ENCODE measurements around the gene TIMM50.
A peak's percentile ranks its signal among the peaks of the same experiment; 100 is the strongest.

The TIMM50 gene

GRCh38 chr19:39502640-39503417 is 22.2 kb downstream of the TIMM50 start:
- DNase-seq = peak; percentile 66

DNA sequence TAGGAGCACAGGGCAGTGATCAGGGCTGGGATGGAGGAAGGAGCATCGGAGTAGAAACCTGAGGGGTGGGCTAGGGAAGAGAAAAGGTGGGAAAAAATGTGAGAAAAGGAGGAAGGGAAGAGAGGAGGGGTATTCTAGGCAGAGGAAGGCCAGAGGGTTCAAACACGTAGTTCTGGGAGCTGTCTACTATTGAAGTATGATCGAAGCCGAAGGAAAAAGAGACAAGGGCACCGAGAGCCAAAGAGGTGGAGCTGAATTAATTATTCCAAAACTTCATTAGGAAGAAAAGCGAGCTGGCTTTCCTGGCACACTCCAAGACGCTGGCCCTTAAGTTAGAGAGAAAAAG is 25.9 kb downstream of the TIMM50 start:
- no peak for DNase-seq

- DNase-seq = peak; percentile 71
These were observed 26.5 kb downstream of the TIMM50 start for GRCh38 chr19:39506944-39507714.

DNA sequence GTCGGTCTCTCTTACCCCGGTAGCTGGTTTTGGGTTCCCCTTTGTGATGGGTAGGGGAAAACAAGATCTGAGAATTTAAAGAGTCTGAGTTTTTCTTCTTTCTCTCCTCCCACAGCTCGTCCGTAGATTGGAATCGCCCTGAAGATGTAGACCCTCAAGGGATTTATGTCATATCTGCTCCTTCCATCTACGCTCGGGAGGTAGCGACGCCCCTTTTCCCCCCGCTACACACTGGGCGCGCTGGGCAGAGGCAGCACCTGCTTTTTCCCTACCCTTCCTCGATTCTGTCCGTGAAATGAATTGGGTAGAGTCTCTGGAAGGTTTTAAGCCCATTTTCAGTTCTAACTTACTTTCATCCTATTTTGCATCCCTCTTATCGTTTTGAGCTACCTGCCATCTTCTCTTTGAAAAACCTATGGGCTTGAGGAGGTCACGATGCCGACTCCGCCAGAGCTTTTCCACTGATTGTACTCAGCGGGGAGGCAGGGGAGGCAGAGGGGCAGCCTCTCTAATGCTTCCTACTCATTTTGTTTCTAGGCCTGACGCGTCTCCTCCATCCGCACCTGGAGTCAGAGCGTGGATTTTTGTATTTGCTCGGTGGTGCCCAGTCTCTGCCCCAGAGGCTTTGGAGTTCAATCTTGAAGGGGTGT is 27.2 kb downstream of the TIMM50 start:
- DNase-seq = no peak

DNA sequence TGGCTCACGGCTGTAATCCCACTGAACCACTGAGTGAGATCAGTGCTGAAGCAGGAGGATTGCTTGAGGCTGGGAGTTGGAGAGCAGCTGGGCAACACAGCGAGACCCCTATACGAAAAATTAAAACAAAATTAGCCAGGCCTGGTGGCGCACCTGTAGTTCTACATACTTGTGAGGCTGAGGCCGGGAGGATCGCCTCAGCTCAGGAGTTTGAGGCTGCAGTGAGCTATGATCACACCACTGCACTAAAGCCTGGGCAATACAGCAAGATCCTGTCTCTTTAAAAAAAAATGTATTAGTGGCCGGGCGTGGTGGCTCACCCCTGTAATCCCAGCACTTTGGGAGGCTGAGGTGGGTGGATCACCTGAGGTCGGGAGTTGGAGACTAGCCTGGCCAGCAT is 28.0 kb downstream of the TIMM50 start:
- DNase-seq = no peak

GRCh38 chr19:39509233-39509632 is 28.6 kb downstream of the TIMM50 start:
- no peak for DNase-seq

DNA sequence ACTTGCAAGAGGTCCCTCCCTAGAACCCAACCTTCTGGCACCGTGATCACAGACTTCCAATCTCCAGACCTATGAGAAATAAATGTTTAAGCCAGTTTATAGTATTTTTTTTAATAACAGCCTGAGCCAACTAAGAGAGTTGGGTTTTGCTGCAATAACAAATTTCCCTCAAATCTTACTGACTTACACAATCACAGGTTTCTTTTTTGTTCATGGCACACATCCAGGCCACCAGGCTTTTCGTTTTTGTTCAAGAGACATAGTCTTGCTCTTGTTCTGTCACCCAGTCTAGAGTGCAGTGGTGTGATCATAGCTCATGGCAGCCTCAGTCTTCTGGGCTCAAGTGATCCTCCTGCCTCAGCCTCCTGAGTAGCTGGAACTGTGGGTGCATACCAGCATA is 32.4 kb downstream of the TIMM50 start:
- no peak for DNase-seq

DNA sequence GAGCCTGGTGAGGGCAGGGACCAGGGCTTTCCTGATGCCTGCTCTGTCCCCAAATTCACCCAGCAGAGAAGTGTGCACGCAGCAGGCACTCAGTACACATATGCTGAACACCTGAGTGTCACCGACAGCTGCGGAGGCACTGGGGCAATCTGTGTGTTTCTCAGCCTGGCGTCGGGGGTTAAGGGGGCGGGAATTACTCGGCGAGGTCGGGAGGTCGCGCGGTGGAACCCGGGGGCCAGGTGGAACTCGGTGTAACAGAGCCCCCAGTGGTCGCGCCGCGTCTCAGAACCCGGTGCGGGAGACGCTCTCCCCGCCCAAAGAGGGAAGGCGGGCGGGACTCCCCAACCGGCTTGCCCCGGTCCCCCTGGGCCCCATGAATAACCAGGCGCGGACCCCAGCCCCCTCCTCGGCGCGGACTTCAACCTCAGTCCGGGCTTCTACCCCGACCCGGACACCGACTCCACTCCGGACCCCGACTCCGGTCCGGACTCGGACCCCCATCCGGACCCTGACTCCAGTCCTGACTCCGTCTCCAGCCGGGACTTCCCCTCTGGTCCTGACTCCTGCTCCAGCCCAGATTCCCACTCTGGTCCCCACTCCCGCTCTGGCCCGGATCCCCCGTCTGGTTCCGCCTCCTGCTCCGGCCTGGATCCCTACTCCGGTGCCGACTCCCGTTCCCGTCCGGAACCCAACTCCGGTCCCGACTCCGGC is 34.4 kb downstream of the TIMM50 start, which contains the start of gene SELENOV:
Gene SELENOV, plus strand, starts transcription at position 300 of the 711 bp plus-strand sequence. Its CDS starts 74 bp downstream, at position 374.
- DNase-seq = no peak

- DNase-seq = no peak
These were observed 35.0 kb downstream of the TIMM50 start for GRCh38 chr19:39515551-39516191.

GRCh38 chr19:39516270-39516669 is 35.6 kb downstream of the TIMM50 start:
- DNase-seq = no peak

GRCh38 chr19:39517432-39517831 is 36.8 kb downstream of the TIMM50 start:
- DNase-seq = no peak

- DNase-seq = no peak
These were observed 37.8 kb downstream of the TIMM50 start for GRCh38 chr19:39518458-39518857.

GRCh38 chr19:39518975-39519374 is 38.3 kb downstream of the TIMM50 start:
- DNase-seq = no peak

GRCh38 chr19:39520541-39521484 is 40.2 kb downstream of the TIMM50 start:
- no peak for DNase-seq

- no peak for DNase-seq
These were observed 43.9 kb downstream of the TIMM50 start for GRCh38 chr19:39524495-39524894.

DNA sequence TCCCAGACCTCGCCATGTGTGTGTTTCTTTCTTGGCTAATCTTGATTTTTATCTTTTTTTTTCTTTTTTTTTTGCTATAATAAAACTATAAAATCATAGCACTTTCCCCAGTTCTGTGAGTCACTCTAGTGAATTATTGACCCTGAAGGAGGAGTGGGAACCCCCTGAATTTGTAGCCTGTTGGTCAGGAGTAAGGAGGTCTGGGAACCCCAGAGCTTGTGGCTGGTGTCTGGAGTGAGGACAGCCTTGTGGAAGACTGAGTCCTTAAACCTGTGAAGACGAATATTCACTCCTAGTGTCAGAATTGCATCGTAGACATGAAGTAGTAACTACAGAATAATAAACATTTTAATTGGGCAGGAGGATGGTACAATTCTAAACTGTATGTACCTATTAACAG is 44.6 kb downstream of the TIMM50 start:
- DNase-seq = no peak

GRCh38 chr19:39531834-39532232 is 51.2 kb downstream of the TIMM50 start:
- DNase-seq = no peak

DNA sequence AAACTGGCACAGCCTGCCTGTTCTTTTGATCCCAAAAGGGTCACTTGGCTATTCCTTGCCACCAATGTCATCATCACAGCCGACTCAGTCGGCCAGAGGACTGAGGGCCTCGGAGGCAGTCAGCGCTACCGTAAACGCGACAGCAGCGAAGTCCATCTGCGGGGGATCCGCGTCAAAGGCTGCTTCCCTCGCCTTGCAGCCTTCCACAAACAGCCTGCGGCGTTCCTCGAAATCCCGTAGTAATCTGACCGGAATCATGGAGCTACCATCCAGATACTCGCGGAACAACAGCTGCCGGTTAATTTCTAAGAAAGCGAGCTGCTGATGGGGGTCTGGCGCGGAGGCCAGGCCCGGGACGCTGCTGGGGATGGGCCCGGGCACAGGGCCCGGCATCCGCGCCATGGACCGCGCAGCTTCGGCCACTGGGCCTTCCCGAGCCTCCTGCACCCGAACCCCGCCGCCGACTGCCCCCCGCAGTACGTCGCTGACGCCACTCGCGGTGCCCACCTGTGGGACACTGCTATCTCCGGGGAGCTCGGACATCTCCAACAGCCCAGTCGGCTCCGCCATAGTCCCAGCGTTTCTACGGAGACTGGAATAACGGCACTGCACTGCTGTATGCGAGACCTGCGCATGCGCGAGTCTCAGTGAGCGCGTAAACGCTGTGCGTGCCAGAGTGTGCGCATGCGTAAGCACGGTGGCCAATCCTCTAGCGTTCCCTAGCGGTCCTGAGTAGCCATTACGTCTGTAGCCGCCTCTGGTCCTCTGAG is 51.8 kb downstream of the TIMM50 start, which contains the start of gene EID2B:
Gene EID2B, minus strand, starts transcription at position 620 of the 770 bp plus-strand sequence. Its CDS starts 50 bp downstream, at position 570.
- DNase-seq = peak; percentile 93

DNA sequence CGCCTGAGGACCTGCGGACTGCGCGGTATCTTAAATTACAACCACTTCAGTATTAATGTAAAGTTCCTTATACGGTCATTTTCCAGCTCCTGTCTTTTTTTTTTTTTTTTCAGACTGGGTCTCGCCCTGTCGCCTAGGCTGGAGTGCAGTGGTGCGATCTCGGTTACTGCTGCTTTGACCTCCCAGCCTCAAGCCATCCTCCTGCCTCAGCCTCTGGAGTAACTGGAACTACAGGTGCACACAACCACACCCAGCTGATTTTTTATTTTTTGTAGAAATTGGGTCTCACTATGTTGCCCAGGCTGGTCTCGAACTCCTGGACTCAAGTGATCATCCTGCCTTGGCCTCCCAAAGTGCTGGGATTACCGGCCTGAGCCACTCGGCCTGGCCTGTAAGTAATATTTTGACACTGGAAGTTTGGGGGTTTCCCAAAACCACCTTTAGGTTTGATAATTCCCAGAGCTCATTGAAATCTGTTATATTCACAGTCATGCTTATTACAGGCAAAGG is 52.4 kb downstream of the TIMM50 start:
- DNase-seq = no peak

- no peak for DNase-seq
These were observed 53.2 kb downstream of the TIMM50 start for GRCh38 chr19:39533791-39534190.
